GM23338 (cell line): ENCODE results near the gene FYB2. TPM values are rescaled to one million over a fixed set of nuclear protein-coding genes. Genes with fewer than 3 reads are reported as not detected.

Source experiments
- ATAC-seq: fragments of 200-7000 bp; cut with Tn5 transposase; 3 replicates; pipeline ENCODE4 v1.9.1; 2020
- DNase-seq: peaks from one replicate; pipeline ENCODE4 v3.0.0-alpha.2; 2015; ENCODE audit warnings: low spot score
- H2AFZ ChIP-seq: fragments of 200-600 bp; sonication (generic); 2 replicates; pipeline ENCODE4 v1.8.0; 2016; ENCODE audit warnings: antibody characterized with exemption, mild to moderate bottlenecking, moderate library complexity
- H3F3A ChIP-seq: fragments of 200-600 bp; sonication (generic); replicated peaks from 2 replicates; pipeline ENCODE4 v1.8.0; 2017; ENCODE audit warnings: antibody characterized with exemption, mixed run types, low read depth
- H3K27ac ChIP-seq: fragments of 200-600 bp; sonication (generic); 2 replicates; pipeline ENCODE4 v1.6.1; 2016; ENCODE audit warnings: low read depth
- H3K27me3 ChIP-seq: fragments of 200-600 bp; sonication (generic); 2 replicates; pipeline ENCODE4 v1.8.0; 2016; ENCODE audit warnings: mild to moderate bottlenecking, mixed run types, moderate library complexity; ENCODE audit not compliant: insufficient read depth
- H3K36me3 ChIP-seq: fragments of 200-600 bp; sonication (generic); 2 replicates; pipeline ENCODE4 v1.8.0; 2016; ENCODE audit warnings: mild to moderate bottlenecking; ENCODE audit not compliant: insufficient read depth
- H3K4me1 ChIP-seq: fragments of 200-600 bp; sonication (generic); 2 replicates; pipeline ENCODE4 v1.8.0; 2016; ENCODE audit warnings: mild to moderate bottlenecking, moderate library complexity; ENCODE audit not compliant: insufficient read depth
- H3K4me2 ChIP-seq: fragments of 200-600 bp; sonication (generic); 2 replicates; pipeline ENCODE4 v1.7.1; 2017; ENCODE audit warnings: mixed run types
- H3K4me3 ChIP-seq: fragments of 200-600 bp; sonication (generic); 2 replicates; pipeline ENCODE4 v1.6.1; 2016; ENCODE audit warnings: mixed run types
- H3K79me2 ChIP-seq: fragments of 200-600 bp; sonication (generic); replicated peaks from 2 replicates; pipeline ENCODE4 v1.8.0; 2017; ENCODE audit warnings: mild to moderate bottlenecking; ENCODE audit not compliant: insufficient read depth
- H3K9me2 ChIP-seq: fragments of 200-600 bp; sonication (generic); 2 replicates; pipeline ENCODE4 v1.8.0; 2017; ENCODE audit not compliant: insufficient read depth
- H4K20me1 ChIP-seq: fragments of 200-600 bp; sonication (generic); replicated peaks from 2 replicates; pipeline ENCODE4 v1.8.0; 2017; ENCODE audit warnings: mild to moderate bottlenecking; ENCODE audit not compliant: insufficient read depth
- H3K27ac Mint-ChIP-seq: 2 replicates; pipeline ENCODE4 v1.8.0; 2020; ENCODE audit warnings: inconsistent platforms, mild to moderate bottlenecking, moderate library complexity, mixed read lengths
- H3K27me3 Mint-ChIP-seq: 3 replicates; pipeline ENCODE4 v1.8.0; 2022; ENCODE audit warnings: low read depth, mild to moderate bottlenecking, moderate library complexity, mixed read lengths, inconsistent platforms; ENCODE audit not compliant: insufficient read depth, poor library complexity
- H3K36me3 Mint-ChIP-seq: 3 replicates; pipeline ENCODE4 v1.8.0; 2021; ENCODE audit warnings: low read depth, mild to moderate bottlenecking, inconsistent platforms, moderate library complexity, mixed read lengths
- H3K4me1 Mint-ChIP-seq: 3 replicates; pipeline ENCODE4 v1.8.0; 2020; ENCODE audit warnings: mild to moderate bottlenecking, inconsistent platforms, mixed read lengths
- H3K4me3 Mint-ChIP-seq: 3 replicates; pipeline ENCODE4 v1.8.0; 2021; ENCODE audit warnings: moderate library complexity, mild to moderate bottlenecking, inconsistent platforms, mixed read lengths
- H3K9me3 Mint-ChIP-seq: 3 replicates; pipeline ENCODE4 v1.8.0; 2020; ENCODE audit warnings: moderate library complexity, mild to moderate bottlenecking, inconsistent platforms, mixed read lengths
- CTCF ChIP-seq, 2 experiments: fragments of 200-600 bp in 1 of 2; sonication (generic) in 1 of 2; conservative IDR thresholded peaks; 2 replicates each; pipeline versions ENCODE4 v1.5.1 to v1.6.1; 2016 to 2017; ENCODE audit warnings: antibody characterized with exemption in 2 of 2, low read depth in 2 of 2, mild to moderate bottlenecking in 2 of 2, moderate library complexity in 1 of 2
- EZH2 ChIP-seq: fragments of 200-600 bp; sonication (generic); IDR thresholded peaks from one replicate; pipeline ENCODE4 v1.8.0; 2017; ENCODE audit warnings: antibody characterized with exemption, mild to moderate bottlenecking, low read depth; ENCODE audit not compliant: unreplicated experiment
- EZH2phosphoT487 ChIP-seq: fragments of 200-600 bp; sonication (generic); IDR thresholded peaks from one replicate; pipeline ENCODE4 v1.8.1; 2018; ENCODE audit warnings: antibody characterized with exemption; ENCODE audit not compliant: unreplicated experiment
- JUNB ChIP-seq: IDR thresholded peaks from one replicate; pipeline ENCODE4 v1.6.1; 2016; ENCODE audit warnings: antibody characterized with exemption; ENCODE audit not compliant: unreplicated experiment
- NANOG ChIP-seq: IDR thresholded peaks from 2 replicates; pipeline ENCODE4 v1.6.1; 2016; ENCODE audit warnings: antibody characterized with exemption, borderline replicate concordance
- POLR2AphosphoS5 ChIP-seq: IDR thresholded peaks from 2 replicates; pipeline ENCODE4 v1.6.1; 2016; ENCODE audit warnings: antibody characterized with exemption, low read depth
- STAT1 ChIP-seq: IDR thresholded peaks from one replicate; pipeline ENCODE4 v1.6.1; 2016; ENCODE audit warnings: antibody characterized with exemption; ENCODE audit not compliant: unreplicated experiment
- ZNF331 ChIP-seq: fragments of 250-450 bp; sonication (Bioruptor Pico); IDR thresholded peaks from 2 replicates; pipeline ENCODE4 v1.5.0; 2020; ENCODE audit warnings: low read depth, mild to moderate bottlenecking, moderate library complexity
- polyA plus RNA-seq: library from polyadenylated mRNA; unstranded; fragments of >200 nt; fragmentation: Nextera tagmentation; extraction: Ambion mirVana; gene quantifications from 2 replicates; pipeline ENCODE4 v1.2.1, GENCODE V29; 2016
- total RNA-seq: library from RNA; depleted of rRNA; stranded (reverse); fragments of >200 nt; shearing (Covaris generic); gene quantifications from 2 replicates; pipeline ENCODE4 v1.2.3, GENCODE V29; 2014

FYB2 gene
- total and polyA plus RNA-seq, 2 experiments from 2014 or later, result 0.39 TPM; not detected in 1

DNA sequence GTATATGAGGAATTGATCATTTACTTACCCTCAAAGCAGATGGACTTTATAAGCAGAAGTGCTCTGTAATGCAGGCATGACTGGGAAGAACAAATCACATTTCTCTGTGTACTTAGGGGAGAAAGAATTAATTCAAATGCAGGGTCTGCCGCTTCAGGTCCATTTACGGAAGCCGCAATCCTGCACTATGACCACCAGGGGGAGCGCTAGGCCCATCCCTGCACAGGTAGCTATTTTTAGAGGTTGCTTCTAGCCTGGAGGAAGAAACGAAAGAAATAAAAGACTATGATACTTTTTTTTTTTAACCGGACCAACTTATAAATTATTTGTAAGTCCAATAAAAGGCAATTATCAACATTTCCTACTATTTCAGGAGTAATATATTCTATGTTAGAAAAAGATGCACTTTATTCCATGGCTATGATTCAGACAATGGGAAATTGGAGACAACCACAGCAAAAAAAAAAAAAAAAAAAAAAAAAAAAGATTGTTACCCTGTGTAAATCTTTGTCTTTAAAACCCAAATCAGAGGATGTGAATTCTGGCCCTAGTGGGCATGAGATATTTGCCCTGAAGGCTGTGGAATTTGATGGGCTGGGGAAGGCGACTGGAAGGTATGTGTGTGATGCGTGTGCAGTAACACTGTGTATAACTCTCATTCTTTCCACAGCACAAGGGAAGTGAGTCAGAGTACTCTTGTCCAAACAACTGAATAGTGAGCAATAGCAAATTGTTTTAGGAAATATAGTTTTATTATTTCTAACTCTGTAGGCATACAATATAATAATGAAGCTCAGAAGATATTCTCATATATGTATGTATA is 12.9 kb upstream of the FYB2 start:
- no peaks in the 10 kb centered on the region for H3F3A ChIP-seq
- no peak overlapping the region for H3K27ac ChIP-seq
- ATAC-seq (peak; percentile 78), DNase-seq (peak; percentile 73)
- H3K4me1 ChIP-seq, result no peaks in the 10 kb centered on the region
- no peaks in the 10 kb centered on the region for H3K36me3 ChIP-seq
- H3K27me3 ChIP-seq, result no peaks in the 10 kb centered on the region
- Mint-ChIP-seq H3K27ac (no peak overlapping the region), H3K36me3 (no peaks in the 10 kb centered on the region; the same call in 2 of the 3 replicates), H3K27me3 (no peaks in the 10 kb centered on the region), H3K4me3 (no peak overlapping the region), H3K9me3 (no peaks in the 10 kb centered on the region; the same call in none of the 3 replicates), H3K4me1 (peaks cover 9% of the 10 kb centered on the region; the same call in 1 of the 3 replicates)
- TF ChIP-seq NANOG, result no peak
- peak; percentile 95 to 98 for TF ChIP-seq CTCF (conservative IDR thresholded peaks at IDR 0.05; ENCODE audit: low read depth in 2 of 2)
- no peak overlapping the region for H3K4me3 ChIP-seq
- H3K9me2 ChIP-seq, result no peaks in the 10 kb centered on the region
- no peak overlapping the region for H3K4me2 ChIP-seq
- H3K79me2 ChIP-seq, result no peaks in the 10 kb centered on the region
- H4K20me1 ChIP-seq, result no peaks in the 10 kb centered on the region
- no peak overlapping the region for H2AFZ ChIP-seq

- Mint-ChIP-seq H3K36me3 (no peaks in the 10 kb centered on the region; the same call in 2 of the 3 replicates), H3K4me1 (peaks cover 9% of the 10 kb centered on the region; the same call in 1 of the 3 replicates), H3K4me3 (no peak overlapping the region), H3K27ac (no peak overlapping the region), H3K9me3 (no peaks in the 10 kb centered on the region; the same call in none of the 3 replicates), H3K27me3 (no peaks in the 10 kb centered on the region)
- ATAC-seq (no peak), DNase-seq (no peak)
- Histone ChIP-seq H2AFZ (no peak overlapping the region), H3K27me3 (no peaks in the 10 kb centered on the region), H4K20me1 (no peaks in the 10 kb centered on the region), H3K79me2 (no peaks in the 10 kb centered on the region), H3K4me3 (no peak overlapping the region), H3K9me2 (peaks cover 11% of the 10 kb centered on the region), H3K4me1 (no peaks in the 10 kb centered on the region), H3K27ac (no peak overlapping the region), H3K4me2 (no peak overlapping the region), H3K36me3 (no peaks in the 10 kb centered on the region), H3F3A (no peaks in the 10 kb centered on the region)
- TF ChIP-seq EZH2 (no peak), JUNB (no peak), EZH2phosphoT487 (no peak), ZNF331 (CRISPR knock-in tag) (no peak), NANOG (no peak), POLR2AphosphoS5 (no peak), STAT1 (no peak)
Measured at GRCh38 chr1:56830052-56830451, 10.8 kb upstream of the FYB2 start.
